Loucy (cell line): ENCODE data around the gene ANTXRL.

Source experiments
- EZH2phosphoT487 ChIP-seq: fragments of 200-600 bp; IDR thresholded peaks from 2 replicates; pipeline ENCODE4 v1.6.1; 2018; ENCODE audit warnings: antibody characterized with exemption, mild to moderate bottlenecking, moderate library complexity, borderline replicate concordance
- TF ChIP-seq, protein P1 (sequence below): fragments of 200-600 bp; sonication (generic); conservative IDR thresholded peaks from 2 replicates; pipeline ENCODE4 v1.5.1; 2014; ENCODE audit warnings: mild to moderate bottlenecking, antibody characterized with exemption, low read length

- TF ChIP-seq, protein P1, sequence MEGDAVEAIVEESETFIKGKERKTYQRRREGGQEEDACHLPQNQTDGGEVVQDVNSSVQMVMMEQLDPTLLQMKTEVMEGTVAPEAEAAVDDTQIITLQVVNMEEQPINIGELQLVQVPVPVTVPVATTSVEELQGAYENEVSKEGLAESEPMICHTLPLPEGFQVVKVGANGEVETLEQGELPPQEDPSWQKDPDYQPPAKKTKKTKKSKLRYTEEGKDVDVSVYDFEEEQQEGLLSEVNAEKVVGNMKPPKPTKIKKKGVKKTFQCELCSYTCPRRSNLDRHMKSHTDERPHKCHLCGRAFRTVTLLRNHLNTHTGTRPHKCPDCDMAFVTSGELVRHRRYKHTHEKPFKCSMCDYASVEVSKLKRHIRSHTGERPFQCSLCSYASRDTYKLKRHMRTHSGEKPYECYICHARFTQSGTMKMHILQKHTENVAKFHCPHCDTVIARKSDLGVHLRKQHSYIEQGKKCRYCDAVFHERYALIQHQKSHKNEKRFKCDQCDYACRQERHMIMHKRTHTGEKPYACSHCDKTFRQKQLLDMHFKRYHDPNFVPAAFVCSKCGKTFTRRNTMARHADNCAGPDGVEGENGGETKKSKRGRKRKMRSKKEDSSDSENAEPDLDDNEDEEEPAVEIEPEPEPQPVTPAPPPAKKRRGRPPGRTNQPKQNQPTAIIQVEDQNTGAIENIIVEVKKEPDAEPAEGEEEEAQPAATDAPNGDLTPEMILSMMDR: no peak
- TF ChIP-seq EZH2phosphoT487: no peak
These were observed 3.5 kb downstream of the ANTXRL start for GRCh38 chr10:46290101-46290886.
